Peyer's patch (tissue), 4 donors: ENCODE measurements around the gene NCOA3.

Experiments used
- CTCF ChIP-seq, 6 experiments: fragments of 450-650 bp in 4 of 6; fragments of 200-600 bp in 2 of 6; sonication (generic) in 1 of 6; IDR thresholded peaks; one replicate each; pipeline ENCODE4 v1.5.1; 2017 to 2019; ENCODE audit warnings: antibody characterized with exemption in 6 of 6, mild to moderate bottlenecking in 3 of 6, moderate library complexity in 1 of 6
- POLR2A ChIP-seq, 2 donors: fragments of 450-650 bp; IDR thresholded peaks; one replicate each; pipeline ENCODE4 v1.5.1; 2017; ENCODE audit warnings: antibody characterized with exemption in 2 of 2, mild to moderate bottlenecking in 2 of 2, moderate library complexity in 2 of 2

GRCh38 chr20:47669152-47669425, 167.4 kb downstream of the NCOA3 start:
- TF ChIP-seq POLR2A (IDR thresholded peaks at IDR 0.05) (no peak), CTCF (IDR thresholded peaks at IDR 0.05) (no peak)
